GM19035 (cell line): ENCODE measurements around the gene PNMA8C.
"Not testable (repeated sequence)": the region's sequence is repeated elsewhere in the genome, so short reads cannot be mapped to it uniquely, and the experiment has no call there.

Source experiments
- ATAC-seq: cut with Tn5 transposase; IDR thresholded peaks from one replicate; pipeline ENCODE4 v1.9.1; 2021; ENCODE audit not compliant: unreplicated experiment

Gene PNMA8C

DNA sequence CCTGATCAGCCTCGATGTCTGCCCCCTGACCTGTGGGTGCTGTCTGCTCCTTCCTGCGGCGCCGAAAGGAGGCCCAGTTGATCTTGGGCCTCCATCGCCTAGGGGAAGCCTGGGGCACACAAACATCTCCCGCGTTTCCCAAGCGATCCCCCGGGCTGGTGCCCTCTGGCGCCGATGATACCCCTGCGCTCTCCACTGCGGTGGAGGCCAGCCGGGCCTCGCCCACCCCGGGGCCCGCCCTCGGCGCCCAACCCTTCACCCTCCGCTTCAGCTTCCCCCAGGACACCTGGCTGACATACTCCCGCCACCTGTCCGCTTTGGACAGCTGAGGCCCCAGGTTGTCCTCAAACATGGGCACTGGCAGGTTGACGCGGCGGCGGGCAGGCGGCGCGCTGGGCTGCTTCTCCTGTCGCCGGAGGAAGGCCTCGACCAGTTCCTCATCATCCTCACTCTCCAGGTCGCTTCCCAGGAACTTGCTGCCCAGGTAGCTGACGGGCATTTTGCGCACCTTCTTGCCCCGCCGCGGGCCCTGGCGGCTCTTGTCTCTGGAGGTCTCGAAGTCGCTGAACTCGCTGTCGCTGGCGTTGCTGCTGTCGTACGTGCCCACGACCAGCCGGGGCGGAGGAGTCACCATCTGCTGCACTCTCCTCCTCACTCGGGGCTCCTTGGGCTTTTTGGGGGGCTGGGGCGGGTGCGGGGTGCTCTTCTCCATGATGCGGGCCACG, 16.6 kb downstream of the PNMA8C start:
- ATAC-seq = no peak

DNA sequence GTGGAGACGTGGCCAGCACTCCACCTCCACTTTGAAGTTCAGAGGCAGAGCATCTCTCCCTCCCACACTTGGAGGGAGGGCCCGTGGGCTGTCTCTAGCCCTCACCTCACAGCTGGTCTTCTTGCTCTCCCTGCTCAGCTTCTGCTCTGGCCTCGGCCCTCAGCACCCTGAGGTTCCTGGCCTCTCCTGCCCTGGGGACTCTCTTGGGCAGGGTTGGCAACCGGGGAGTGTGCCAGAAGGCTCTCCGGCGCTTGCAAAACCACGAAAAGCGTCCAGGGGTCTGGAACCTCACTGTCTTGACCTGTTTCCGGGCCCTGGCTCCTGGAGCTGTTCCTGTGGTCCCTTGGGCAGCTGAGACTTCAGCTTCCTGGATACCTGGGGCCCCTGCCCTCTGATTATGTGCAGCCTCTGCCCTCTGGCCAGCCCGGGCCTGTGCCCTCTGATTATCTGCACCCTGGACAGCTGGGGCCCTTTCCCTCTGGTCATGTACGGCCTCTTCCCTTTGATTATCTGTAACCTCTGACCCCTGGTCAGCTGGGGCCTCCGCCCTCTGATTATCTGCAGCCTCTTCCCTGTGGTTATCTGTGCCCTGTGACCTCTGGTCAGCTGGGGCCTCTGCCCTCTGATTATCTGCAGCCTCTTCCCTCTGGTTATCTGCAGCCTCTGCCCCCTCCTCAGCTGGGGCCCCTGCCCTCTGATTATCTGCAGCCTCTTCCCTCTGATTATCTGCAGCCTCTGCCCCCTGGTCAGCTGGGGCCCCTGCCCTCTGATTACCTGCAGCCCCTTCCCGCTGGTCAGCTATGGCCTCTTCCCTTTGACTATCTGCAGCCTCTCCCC, 17.4 kb downstream of the PNMA8C start:
- ATAC-seq = no peak

DNA sequence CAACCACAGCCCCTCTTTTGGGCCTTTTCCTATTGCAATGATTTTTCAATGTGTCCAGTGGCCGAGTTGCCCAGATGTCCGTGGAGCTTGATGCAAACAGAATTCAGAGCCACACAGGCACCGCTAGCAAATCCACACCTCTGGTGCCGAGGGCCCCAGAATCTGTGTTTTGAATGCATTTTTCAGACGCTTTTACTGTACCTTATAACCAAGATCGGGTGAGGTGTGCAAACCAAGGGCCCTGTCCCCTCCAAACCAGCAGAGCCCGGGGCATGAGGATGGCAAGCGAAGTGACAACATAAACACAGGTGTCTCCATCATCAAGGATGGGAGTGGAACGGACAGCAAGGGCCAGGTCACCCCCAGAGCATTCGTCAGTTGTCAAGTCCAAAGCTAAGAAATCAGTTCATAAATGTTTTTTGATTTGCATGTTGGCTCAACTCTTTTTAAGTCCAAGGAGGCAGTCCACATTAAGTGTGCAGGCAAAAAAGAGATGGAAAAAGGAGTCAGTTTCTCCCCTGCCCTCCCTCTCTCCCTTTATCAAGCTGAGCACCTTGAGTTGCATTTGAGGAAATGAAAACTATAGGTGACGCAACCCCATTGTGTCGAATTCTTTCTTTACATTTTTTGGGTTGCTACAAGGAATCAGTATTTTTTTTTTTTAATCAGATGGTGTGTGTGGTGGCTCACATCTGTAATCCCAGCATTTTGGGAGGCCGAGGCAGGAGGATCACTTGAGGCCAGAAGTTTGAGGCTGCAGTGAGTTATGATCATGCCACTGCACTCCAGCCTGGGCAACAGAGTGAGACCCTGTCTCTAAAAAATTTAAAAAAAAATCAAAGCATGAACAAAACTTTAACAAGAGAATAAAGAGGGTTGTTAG, 18.3 kb downstream of the PNMA8C start:
- ATAC-seq = no peak

GRCh38 chr19:46409191-46409590, 19.5 kb downstream of the PNMA8C start:
- no peak for ATAC-seq

DNA sequence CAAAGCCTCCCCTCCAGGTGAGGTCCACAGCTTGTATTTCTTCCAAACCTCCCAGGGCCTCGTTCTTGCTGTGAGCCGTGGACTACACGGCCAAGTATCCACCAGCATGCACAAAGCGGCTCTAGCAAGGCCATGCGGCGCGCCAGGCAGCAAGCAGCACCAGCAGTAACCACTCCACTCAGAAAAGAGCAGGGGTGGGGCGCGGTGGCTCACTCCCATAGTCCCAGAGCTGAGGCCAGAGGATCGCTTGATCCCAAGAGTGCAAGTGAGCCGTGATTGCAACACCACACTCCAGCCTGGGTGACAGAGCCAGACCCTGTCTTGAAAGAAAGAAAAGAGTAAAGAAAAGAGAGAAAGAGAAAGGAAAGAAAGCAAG, 20.1 kb downstream of the PNMA8C start:
- ATAC-seq = no peak

DNA sequence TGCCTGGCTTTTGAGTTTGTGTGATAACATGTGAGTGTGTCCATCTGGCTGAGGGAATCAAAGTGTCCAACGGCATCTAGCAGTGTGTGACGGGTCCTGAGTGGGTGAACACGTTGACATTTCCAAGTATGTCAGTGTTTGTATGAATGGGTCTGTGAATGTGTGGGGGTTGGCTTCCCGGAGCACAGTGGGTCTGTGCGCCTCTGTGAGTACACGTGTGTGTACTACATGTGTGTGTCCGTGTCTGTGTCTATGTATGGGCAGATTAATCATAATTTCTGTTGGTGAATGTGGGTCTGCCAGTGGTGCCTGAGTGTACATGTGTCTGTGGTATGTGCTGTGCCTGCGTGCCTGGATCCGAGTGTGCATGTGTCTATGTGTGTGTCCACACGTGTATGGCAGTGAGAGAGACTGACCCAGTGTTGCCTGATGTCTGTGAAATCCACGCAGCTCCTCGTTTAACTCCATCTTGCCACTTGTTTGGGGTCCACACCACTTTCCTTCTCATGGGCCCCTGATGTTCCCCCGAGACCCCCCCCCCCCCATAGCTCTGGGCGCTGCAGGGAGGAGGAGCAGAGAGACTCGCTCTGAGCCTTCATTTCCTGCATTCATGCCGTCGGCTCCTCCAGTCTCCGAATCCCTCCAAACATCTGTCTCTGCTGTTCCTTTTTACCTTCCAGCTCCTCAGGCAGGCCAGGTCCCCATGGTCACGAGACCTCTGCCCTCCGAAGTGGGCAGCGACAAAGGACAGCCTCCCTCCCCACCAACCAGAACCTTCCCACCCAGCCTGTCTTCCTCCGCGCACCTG, 20.7 kb downstream of the PNMA8C start:
- no peak for ATAC-seq

DNA sequence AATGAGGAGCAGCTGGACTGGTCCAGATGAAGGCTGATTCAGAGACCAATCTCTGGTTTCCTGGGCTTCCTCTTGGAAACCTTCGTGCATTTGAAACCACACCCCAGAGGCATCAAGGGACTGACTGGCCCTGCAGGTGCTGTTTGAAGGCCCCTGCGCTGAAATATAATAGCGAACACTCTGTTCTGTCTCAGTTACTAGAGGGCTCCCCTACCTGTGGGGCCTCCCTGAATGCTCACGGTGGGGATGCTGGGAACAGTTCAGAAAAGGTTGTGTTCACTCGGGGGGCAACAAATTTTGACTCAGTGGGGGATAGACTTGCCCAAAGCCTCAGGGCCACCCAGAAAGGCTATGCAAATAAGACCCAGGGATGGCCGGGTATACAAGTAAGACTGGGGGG, 21.8 kb downstream of the PNMA8C start:
- no peak for ATAC-seq

- no peak for ATAC-seq
Observed at GRCh38 chr19:46404753-46405468, 23.8 kb downstream of the PNMA8C start.

- no peak for ATAC-seq
Observed at GRCh38 chr19:46404055-46404752, 24.5 kb downstream of the PNMA8C start.

DNA sequence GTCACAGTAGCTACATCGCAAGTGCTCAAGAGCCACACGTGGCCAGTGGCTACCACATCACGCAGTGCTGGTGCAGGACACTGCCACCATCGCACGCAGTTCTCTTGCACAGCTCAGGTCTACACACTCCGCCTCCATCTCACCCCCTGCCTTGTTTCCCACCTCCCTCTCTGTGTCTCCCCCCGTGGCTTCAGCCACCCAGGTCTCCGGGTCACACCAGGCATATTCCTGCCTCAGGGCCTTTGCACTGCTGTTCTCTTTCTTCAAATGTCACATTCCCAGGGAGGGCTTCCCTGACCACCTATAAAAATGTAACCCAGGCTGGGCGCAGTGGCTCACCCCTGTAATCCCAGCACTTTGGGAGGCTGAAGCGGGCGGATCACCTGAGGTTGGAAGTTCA, 26.0 kb downstream of the PNMA8C start:
- ATAC-seq = no peak

GRCh38 chr19:46397801-46398479, 30.8 kb downstream of the PNMA8C start:
- ATAC-seq = not testable (repeated sequence)

GRCh38 chr19:46394402-46394797, 34.3 kb downstream of the PNMA8C start:
- ATAC-seq = no peak

GRCh38 chr19:46393456-46394401, 35.0 kb downstream of the PNMA8C start:
- no peak for ATAC-seq

DNA sequence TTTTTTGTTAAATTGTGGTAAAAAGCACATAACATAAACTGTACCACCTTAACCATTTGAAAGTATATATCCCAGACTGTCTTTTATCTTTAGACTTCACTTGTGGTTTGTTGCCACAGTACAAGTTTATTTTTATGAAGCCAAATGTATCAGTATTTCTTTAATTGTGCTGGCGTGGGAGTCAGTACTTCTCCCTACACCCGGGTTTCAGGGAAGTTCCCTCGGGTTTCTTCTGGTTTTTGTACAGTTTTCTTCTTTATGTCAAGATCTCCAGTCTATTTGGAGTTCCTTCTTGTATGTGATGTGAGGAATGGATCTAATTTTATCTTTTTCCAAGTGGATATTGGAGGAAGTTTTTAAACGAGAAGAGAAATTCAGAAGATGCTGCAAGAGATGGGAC, 35.9 kb downstream of the PNMA8C start:
- ATAC-seq = no peak

DNA sequence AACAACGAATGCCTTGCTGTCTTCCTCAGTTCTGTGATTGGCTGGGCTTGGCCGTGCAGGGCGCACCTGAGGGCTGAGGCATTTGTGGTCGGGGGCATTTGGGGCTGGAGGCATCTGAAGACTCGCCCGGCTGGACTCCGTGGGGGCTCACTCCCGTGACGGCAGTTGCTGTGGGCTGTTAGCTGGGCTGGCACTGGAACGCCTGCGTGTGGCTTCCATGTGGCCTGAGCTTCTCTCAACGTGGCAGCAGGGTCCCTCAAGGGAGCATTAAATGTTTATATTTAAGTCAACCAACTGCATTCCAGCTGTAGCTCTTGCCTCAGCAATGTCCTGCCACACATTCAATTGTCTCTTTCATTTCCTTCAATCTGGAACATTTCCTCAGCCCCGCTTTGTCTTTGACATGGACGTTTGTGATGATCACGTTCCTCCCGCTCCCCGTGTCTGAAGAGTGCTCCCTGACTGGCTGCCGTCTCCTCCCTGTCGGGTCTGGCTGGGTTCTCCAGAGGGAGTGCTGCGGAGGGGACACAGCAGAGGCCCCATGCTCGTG, 36.4 kb downstream of the PNMA8C start:
- no peak for ATAC-seq

DNA sequence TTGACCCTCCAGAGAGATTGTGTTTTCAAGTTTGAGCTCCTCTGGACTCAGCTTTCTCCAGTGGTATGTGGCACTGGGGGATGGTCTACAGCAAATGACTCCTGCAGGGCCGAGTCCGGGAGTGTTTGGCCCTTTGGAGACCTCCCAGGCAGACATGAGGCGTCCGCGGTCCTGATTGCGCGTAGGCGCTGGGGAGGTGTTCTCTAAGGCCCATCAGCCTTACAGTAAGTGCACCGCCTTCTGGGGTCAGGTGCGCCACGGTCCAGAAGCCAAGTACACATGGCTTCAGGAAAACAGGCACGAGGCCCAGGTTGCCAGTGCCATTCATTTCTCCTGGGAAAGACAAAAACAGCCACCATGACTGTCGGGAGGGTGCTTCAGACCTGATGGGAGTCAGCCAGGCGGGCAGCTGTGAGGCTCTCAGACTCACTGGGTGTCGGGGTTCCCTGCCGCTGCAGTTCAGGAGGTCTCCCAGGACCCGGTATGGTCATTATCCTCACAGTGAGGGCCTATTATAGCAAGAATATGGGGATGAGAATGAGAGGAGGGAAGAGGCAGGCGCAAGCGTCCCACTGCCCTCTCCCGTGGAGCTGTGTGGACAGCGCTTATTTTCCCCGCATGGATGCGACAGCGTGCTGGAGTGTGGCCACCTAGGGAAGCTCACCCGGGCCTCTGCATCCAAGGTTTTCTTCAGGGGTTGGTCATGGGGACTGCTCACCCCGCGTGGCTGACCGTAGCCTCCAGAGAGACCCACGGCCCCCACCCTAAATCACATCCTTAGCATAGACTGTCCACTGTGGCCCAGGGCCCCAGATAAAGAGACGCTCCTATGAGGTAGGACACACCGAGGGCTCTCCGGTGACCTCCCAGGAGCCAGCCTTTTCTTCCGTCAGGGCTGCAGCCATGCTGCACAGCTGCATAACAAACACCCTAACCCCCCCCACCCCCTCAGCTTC, 37.2 kb downstream of the PNMA8C start:
- ATAC-seq = no peak
